ENCODE data around the gene SLC35F5.

- TF ChIP-seq CTCF (IDR thresholded peaks at IDR 0.05) (no peak), POLR2A (IDR thresholded peaks at IDR 0.05) (no peak), POLR2AphosphoS5 (IDR thresholded peaks at IDR 0.05) (no peak), EP300 (IDR thresholded peaks at IDR 0.05) (no peak)
These were observed 77.0 kb downstream of the SLC35F5 start for GRCh38 chr2:113679457-113679856.
